ENCODE results near the gene FRMPD1. TPM values are rescaled to one million over a fixed set of nuclear protein-coding genes. Genes with fewer than 3 reads are reported as not detected.

Gene FRMPD1
- total and polyA plus RNA-seq, 2 experiments from 2014 or later: not detected

- DNase-seq: no peak
- Histone ChIP-seq H3K4me2 (ENCODE audit: unreplicated experiment) (no peak overlapping the region), H3K4me3 (no peak overlapping the region), H3K9me3 (ENCODE audit: low read depth) (no peaks in the 10 kb centered on the region), H3K79me2 (ENCODE audit: insufficient read depth) (no peaks in the 10 kb centered on the region), H3K9me2 (ENCODE audit: insufficient read depth) (no peaks in the 10 kb centered on the region), H3K36me3 (ENCODE audit: low read depth) (no peaks in the 10 kb centered on the region), H3K4me1 (ENCODE audit: insufficient read depth) (no peaks in the 10 kb centered on the region), H3K9ac (no peak overlapping the region), H4K20me1 (ENCODE audit: insufficient read depth) (no peaks in the 10 kb centered on the region), H3F3A (ENCODE audit: insufficient read depth) (no peaks in the 10 kb centered on the region), H2AFZ (no peak overlapping the region), H3K27me3 (replicated peaks; ENCODE audit: insufficient read depth) (peaks cover 11% of the 10 kb centered on the region; the same call in 1 of the 2 replicates), H3K27ac (no peak overlapping the region)
- 86 to 91% methylated on average over 1 of the region's 1 CpG for WGBS, 2 experiments (ENCODE audit: low coverage in 1 of 2, low lambda C conversion rate in 2 of 2, missing lambda C conversion rate in 2 of 2)
- in situ Hi-C loops (cut with MboI): no loop called here
- no peak for TF ChIP-seq EZH2phosphoT487 (IDR thresholded peaks at IDR 0.05; ENCODE audit: insufficient read depth, low read depth)
- TF ChIP-seq EZH2 (IDR thresholded peaks at IDR 0.05; ENCODE audit: insufficient read depth, poor library complexity, severe bottlenecking): no peak
Observed at GRCh38 chr9:37604296-37604695, 46.5 kb upstream of the FRMPD1 start.

DNA sequence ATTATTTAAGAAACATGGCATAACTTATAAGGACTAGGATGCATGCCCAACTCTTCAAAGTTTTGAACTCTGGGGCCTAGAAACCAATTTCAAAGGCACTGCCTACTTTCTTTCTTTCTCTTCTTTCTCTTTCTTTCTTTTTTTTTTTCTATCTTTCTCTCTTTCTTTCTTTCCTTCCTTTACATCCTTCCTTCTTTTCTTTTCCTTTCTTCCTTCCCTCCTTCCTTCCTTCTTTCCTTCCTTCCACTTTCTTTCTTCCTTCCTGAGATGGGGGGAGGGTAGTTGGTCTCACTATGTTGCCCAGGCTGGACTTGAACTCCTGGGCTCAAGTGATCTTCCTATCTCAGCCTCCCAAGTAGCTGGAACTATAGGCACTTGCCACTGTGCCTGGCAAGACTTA, 42.5 kb upstream of the FRMPD1 start:
- H4K20me1 ChIP-seq (ENCODE audit: insufficient read depth): no peaks in the 10 kb centered on the region
- H3K9ac ChIP-seq: no peak overlapping the region
- no peaks in the 10 kb centered on the region for H3K79me2 ChIP-seq (ENCODE audit: insufficient read depth)
- H3K4me3 ChIP-seq: no peak overlapping the region
- no peaks in the 10 kb centered on the region for H3K4me1 ChIP-seq (ENCODE audit: insufficient read depth)
- TF ChIP-seq EZH2phosphoT487 (IDR thresholded peaks at IDR 0.05; ENCODE audit: insufficient read depth, low read depth) (no peak), EZH2 (IDR thresholded peaks at IDR 0.05; ENCODE audit: insufficient read depth, poor library complexity, severe bottlenecking) (no peak)
- DNase-seq: no peak
- H3K9me2 ChIP-seq (ENCODE audit: insufficient read depth): no peaks in the 10 kb centered on the region
- no peaks in the 10 kb centered on the region for H3K36me3 ChIP-seq (ENCODE audit: low read depth)
- H3K27me3 ChIP-seq (replicated peaks; ENCODE audit: insufficient read depth): peaks cover 20% of the 10 kb centered on the region
- no peak overlapping the region for H2AFZ ChIP-seq
- no peak overlapping the region for H3K4me2 ChIP-seq (ENCODE audit: unreplicated experiment)
- H3K27ac ChIP-seq: no peak overlapping the region
- H3F3A ChIP-seq (ENCODE audit: insufficient read depth): no peaks in the 10 kb centered on the region
- in situ Hi-C loops (cut with MboI): no loop called here
- no peaks in the 10 kb centered on the region for H3K9me3 ChIP-seq (ENCODE audit: low read depth)

DNA sequence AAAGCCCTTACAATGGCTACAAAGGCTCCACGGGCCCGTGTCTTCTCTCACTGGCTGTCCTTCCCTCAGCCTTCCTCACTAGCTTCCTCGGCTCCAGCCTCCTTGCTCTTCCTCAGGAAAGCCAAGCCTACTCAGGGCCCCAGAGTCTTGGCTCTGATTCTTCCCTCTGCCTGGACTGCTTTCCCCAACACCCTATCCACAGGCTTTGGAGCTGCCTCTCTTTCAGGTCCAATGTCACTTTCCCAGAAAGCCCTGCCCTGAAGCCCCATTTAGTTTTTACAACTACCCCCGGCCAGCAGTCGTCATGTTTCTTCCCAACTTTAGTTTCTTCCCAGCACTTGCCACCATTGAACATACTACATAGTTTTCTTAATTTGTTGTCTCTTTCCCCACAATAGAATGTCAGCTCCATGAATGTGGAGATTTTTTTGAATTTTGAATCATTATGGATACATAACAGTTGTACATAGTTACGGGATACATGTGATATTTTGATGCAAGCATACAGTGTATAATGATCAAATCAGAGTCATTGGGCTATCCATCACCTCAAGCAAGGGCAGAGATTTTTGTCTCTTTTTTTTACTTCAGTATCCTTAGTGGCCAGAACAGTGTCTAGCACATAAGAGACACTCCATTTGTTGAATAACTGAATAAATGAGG, 40.9 kb upstream of the FRMPD1 start:
- Histone ChIP-seq H3K27me3 (replicated peaks; ENCODE audit: insufficient read depth) (peaks cover 20% of the 10 kb centered on the region), H4K20me1 (ENCODE audit: insufficient read depth) (no peaks in the 10 kb centered on the region), H3K4me3 (no peak overlapping the region), H3K36me3 (ENCODE audit: low read depth) (no peaks in the 10 kb centered on the region), H3K79me2 (ENCODE audit: insufficient read depth) (no peaks in the 10 kb centered on the region), H3K4me2 (ENCODE audit: unreplicated experiment) (no peak overlapping the region), H3K9me2 (ENCODE audit: insufficient read depth) (no peaks in the 10 kb centered on the region), H3F3A (ENCODE audit: insufficient read depth) (no peaks in the 10 kb centered on the region), H2AFZ (no peak overlapping the region), H3K9me3 (ENCODE audit: low read depth) (no peaks in the 10 kb centered on the region), H3K9ac (no peak overlapping the region), H3K4me1 (ENCODE audit: insufficient read depth) (no peaks in the 10 kb centered on the region), H3K27ac (no peak overlapping the region)
- WGBS, 2 experiments (ENCODE audit: low coverage in 1 of 2, low lambda C conversion rate in 2 of 2, missing lambda C conversion rate in 2 of 2): 41 to 45% methylated on average over 6 of the region's 6 CpGs
- in situ Hi-C loops (cut with MboI): no loop called here
- TF ChIP-seq EZH2 (IDR thresholded peaks at IDR 0.05; ENCODE audit: insufficient read depth, poor library complexity, severe bottlenecking) (no peak), EZH2phosphoT487 (IDR thresholded peaks at IDR 0.05; ENCODE audit: insufficient read depth, low read depth) (no peak)
- DNase-seq: no peak

DNA sequence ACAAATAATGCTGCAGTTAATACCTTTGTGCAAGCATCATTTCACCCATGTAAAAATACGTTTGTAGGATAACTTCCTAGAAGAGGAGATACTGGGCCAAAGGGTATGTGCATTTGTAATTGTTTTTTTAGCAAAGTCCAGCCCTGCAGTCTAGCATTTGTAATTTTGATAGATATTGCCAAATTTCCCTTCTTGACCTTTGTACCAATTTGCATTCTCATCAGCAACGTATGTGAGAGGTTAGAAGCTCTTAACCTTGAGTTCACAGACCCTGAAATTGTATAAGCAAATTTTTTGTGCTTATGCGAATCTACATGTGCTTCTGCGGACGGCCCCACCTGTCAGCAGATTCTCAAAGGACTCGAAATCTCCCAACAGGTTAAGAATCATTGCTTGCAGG, 39.7 kb upstream of the FRMPD1 start:
- Histone ChIP-seq H3K36me3 (ENCODE audit: low read depth) (no peaks in the 10 kb centered on the region), H3K9me2 (ENCODE audit: insufficient read depth) (no peaks in the 10 kb centered on the region), H2AFZ (no peak overlapping the region), H4K20me1 (ENCODE audit: insufficient read depth) (no peaks in the 10 kb centered on the region), H3K4me1 (ENCODE audit: insufficient read depth) (no peaks in the 10 kb centered on the region), H3K4me2 (ENCODE audit: unreplicated experiment) (no peak overlapping the region), H3K27ac (no peak overlapping the region), H3K9me3 (ENCODE audit: low read depth) (no peaks in the 10 kb centered on the region), H3K27me3 (replicated peaks; ENCODE audit: insufficient read depth) (peaks cover 20% of the 10 kb centered on the region), H3K4me3 (no peak overlapping the region), H3K9ac (no peak overlapping the region), H3F3A (ENCODE audit: insufficient read depth) (no peaks in the 10 kb centered on the region), H3K79me2 (ENCODE audit: insufficient read depth) (no peaks in the 10 kb centered on the region)
- no peak for DNase-seq
- in situ Hi-C loops (cut with MboI): no loop called here
- no peak for TF ChIP-seq EZH2phosphoT487 (IDR thresholded peaks at IDR 0.05; ENCODE audit: insufficient read depth, low read depth)
- 52 to 56% methylated on average over 6 of the region's 6 CpGs for WGBS, 2 experiments (ENCODE audit: low coverage in 1 of 2, low lambda C conversion rate in 2 of 2, missing lambda C conversion rate in 2 of 2)

GRCh38 chr9:37611961-37612360, 38.8 kb upstream of the FRMPD1 start:
- TF ChIP-seq EZH2 (IDR thresholded peaks at IDR 0.05; ENCODE audit: insufficient read depth, poor library complexity, severe bottlenecking) (no peak), EZH2phosphoT487 (IDR thresholded peaks at IDR 0.05; ENCODE audit: insufficient read depth, low read depth) (no peak)
- Histone ChIP-seq H3K36me3 (ENCODE audit: low read depth) (no peaks in the 10 kb centered on the region), H3F3A (ENCODE audit: insufficient read depth) (no peaks in the 10 kb centered on the region), H4K20me1 (ENCODE audit: insufficient read depth) (no peaks in the 10 kb centered on the region), H3K79me2 (ENCODE audit: insufficient read depth) (no peaks in the 10 kb centered on the region), H3K4me2 (ENCODE audit: unreplicated experiment) (no peak overlapping the region), H3K9ac (no peak overlapping the region), H2AFZ (no peak overlapping the region), H3K27ac (no peak overlapping the region), H3K4me3 (no peak overlapping the region), H3K4me1 (ENCODE audit: insufficient read depth) (no peaks in the 10 kb centered on the region), H3K9me2 (ENCODE audit: insufficient read depth) (no peaks in the 10 kb centered on the region), H3K9me3 (ENCODE audit: low read depth) (no peaks in the 10 kb centered on the region), H3K27me3 (replicated peaks; ENCODE audit: insufficient read depth) (peaks cover 12% of the 10 kb centered on the region)
- no peak for DNase-seq
- 89 to 93% methylated on average over 1 of the region's 1 CpG for WGBS, 2 experiments (ENCODE audit: low coverage in 1 of 2, low lambda C conversion rate in 2 of 2, missing lambda C conversion rate in 2 of 2)
- in situ Hi-C loops (cut with MboI): no loop called here
